Activated CD4-positive, alpha-beta T cell treated with anti-CD3 and anti-CD28 coated beads for 4 hours (primary cell): ENCODE results near the gene RYK.

Source experiments
- DNase-seq, 2 donors: peaks; one replicate each; pipeline ENCODE4 v3.0.0-alpha.2; 2020

RYK gene

GRCh38 chr3:134146666-134147065 is 104.0 kb downstream of the RYK start:
- DNase-seq: no peak

GRCh38 chr3:134145183-134145582 is 105.5 kb downstream of the RYK start:
- no peak for DNase-seq

- DNase-seq: no peak
Measured at GRCh38 chr3:134144694-134145093, 106.0 kb downstream of the RYK start.

GRCh38 chr3:134143828-134144401 is 106.7 kb downstream of the RYK start:
- no peak for DNase-seq

- DNase-seq: no peak
Measured at GRCh38 chr3:134136604-134137003, 114.1 kb downstream of the RYK start.

GRCh38 chr3:134134698-134135415 is 115.8 kb downstream of the RYK start:
- no peak for DNase-seq

- DNase-seq: no peak
Measured at GRCh38 chr3:134134240-134134639, 116.4 kb downstream of the RYK start.

GRCh38 chr3:134132961-134133360 is 117.7 kb downstream of the RYK start:
- no peak for DNase-seq

- no peak for DNase-seq
Measured at GRCh38 chr3:134126153-134126552, 124.5 kb downstream of the RYK start.

- no peak for DNase-seq
Measured at GRCh38 chr3:134114726-134115125, 135.9 kb downstream of the RYK start.

GRCh38 chr3:134111616-134112015 is 139.0 kb downstream of the RYK start:
- no peak for DNase-seq

- no peak for DNase-seq
Measured at GRCh38 chr3:134110963-134111362, 139.7 kb downstream of the RYK start.
